PFSK-1 (cell line): Measurements from ENCODE around the gene WBP11.

Source experiments
- FOXP2 ChIP-seq: optimal IDR thresholded peaks from 2 replicates; pipeline ENCODE3; 2011; ENCODE audit warnings: borderline replicate concordance, control low read depth, inconsistent platforms; ENCODE audit not compliant: insufficient read depth; ENCODE audit errors: extremely low read length, extremely low read depth
- POLR2AphosphoS5 ChIP-seq: IDR thresholded peaks from 2 replicates; pipeline ENCODE4 v1.6.1; 2012; ENCODE audit warnings: low read depth, mild to moderate bottlenecking, control low read depth, low read length, moderate library complexity
- SIN3A ChIP-seq: IDR thresholded peaks from 2 replicates; pipeline ENCODE4 v1.6.1; 2012; ENCODE audit warnings: mild to moderate bottlenecking, low read length, moderate library complexity, borderline replicate concordance; ENCODE audit not compliant: insufficient read depth
- TAF1 ChIP-seq: IDR thresholded peaks from 2 replicates; pipeline ENCODE4 v1.6.1; 2012; ENCODE audit warnings: low read length, control low read depth, borderline replicate concordance; ENCODE audit not compliant: insufficient read depth
- TF ChIP-seq, protein P1 (sequence below), 2 experiments: IDR thresholded peaks; 2 replicates each; pipeline versions ENCODE4 v1.6.1 to v1.8.0; 2011 to 2012; ENCODE audit warnings: low read depth in 2 of 2, low read length in 2 of 2, control low read depth in 1 of 2, inconsistent platforms in 1 of 2, mild to moderate bottlenecking in 1 of 2, moderate library complexity in 1 of 2; ENCODE audit not compliant: insufficient read depth in 1 of 2

The WBP11 gene

GRCh38 chr12:14774074-14774905 lies 29.0 kb downstream of the WBP11 start:
- TF ChIP-seq POLR2AphosphoS5 (no peak), FOXP2 (no peak), SIN3A (no peak)

DNA sequence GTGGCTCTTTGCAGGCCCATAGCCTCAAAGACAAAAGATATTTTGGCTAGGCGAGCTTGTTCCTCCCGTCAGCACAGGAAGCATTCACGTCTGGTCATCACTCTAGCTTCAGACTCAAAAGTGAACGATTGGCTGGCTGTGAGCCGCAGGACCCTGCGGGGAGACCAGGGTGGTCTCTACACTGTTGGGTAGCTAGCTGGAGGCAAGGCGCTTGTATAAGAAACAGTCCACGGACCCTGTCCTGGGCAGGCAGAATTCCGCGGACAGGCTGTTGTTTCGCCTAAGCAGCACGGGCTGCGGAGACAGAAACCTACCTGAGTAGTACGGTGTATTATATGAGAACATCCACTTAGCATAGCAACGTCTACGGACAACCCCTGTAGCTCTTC lies 29.6 kb downstream of the WBP11 start:
- TF ChIP-seq FOXP2, result no peak
- TF ChIP-seq POLR2AphosphoS5, result no peak
- TF ChIP-seq SIN3A, result no peak
- TF ChIP-seq TAF1, result no peak
- TF ChIP-seq, protein P1, sequence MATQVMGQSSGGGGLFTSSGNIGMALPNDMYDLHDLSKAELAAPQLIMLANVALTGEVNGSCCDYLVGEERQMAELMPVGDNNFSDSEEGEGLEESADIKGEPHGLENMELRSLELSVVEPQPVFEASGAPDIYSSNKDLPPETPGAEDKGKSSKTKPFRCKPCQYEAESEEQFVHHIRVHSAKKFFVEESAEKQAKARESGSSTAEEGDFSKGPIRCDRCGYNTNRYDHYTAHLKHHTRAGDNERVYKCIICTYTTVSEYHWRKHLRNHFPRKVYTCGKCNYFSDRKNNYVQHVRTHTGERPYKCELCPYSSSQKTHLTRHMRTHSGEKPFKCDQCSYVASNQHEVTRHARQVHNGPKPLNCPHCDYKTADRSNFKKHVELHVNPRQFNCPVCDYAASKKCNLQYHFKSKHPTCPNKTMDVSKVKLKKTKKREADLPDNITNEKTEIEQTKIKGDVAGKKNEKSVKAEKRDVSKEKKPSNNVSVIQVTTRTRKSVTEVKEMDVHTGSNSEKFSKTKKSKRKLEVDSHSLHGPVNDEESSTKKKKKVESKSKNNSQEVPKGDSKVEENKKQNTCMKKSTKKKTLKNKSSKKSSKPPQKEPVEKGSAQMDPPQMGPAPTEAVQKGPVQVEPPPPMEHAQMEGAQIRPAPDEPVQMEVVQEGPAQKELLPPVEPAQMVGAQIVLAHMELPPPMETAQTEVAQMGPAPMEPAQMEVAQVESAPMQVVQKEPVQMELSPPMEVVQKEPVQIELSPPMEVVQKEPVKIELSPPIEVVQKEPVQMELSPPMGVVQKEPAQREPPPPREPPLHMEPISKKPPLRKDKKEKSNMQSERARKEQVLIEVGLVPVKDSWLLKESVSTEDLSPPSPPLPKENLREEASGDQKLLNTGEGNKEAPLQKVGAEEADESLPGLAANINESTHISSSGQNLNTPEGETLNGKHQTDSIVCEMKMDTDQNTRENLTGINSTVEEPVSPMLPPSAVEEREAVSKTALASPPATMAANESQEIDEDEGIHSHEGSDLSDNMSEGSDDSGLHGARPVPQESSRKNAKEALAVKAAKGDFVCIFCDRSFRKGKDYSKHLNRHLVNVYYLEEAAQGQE (IDR thresholded peaks at IDR 0.05; ENCODE audit: insufficient read depth in 1 of 2, low read depth in 2 of 2, low read length in 2 of 2), result no peak

- TF ChIP-seq SIN3A, result no peak
- no peak for TF ChIP-seq TAF1
- TF ChIP-seq, protein P1 (IDR thresholded peaks at IDR 0.05; ENCODE audit: insufficient read depth in 1 of 2, low read depth in 2 of 2, low read length in 2 of 2), result no peak
- no peak for TF ChIP-seq POLR2AphosphoS5
- no peak for TF ChIP-seq FOXP2
Measured at GRCh38 chr12:14772946-14773345, 30.3 kb downstream of the WBP11 start.

- TF ChIP-seq FOXP2 (no peak), TAF1 (no peak), SIN3A (no peak), POLR2AphosphoS5 (no peak)
- TF ChIP-seq, protein P1 (IDR thresholded peaks at IDR 0.05; ENCODE audit: insufficient read depth in 1 of 2, low read depth in 2 of 2, low read length in 2 of 2), result no peak
Measured at GRCh38 chr12:14771651-14772137, 31.6 kb downstream of the WBP11 start.

DNA sequence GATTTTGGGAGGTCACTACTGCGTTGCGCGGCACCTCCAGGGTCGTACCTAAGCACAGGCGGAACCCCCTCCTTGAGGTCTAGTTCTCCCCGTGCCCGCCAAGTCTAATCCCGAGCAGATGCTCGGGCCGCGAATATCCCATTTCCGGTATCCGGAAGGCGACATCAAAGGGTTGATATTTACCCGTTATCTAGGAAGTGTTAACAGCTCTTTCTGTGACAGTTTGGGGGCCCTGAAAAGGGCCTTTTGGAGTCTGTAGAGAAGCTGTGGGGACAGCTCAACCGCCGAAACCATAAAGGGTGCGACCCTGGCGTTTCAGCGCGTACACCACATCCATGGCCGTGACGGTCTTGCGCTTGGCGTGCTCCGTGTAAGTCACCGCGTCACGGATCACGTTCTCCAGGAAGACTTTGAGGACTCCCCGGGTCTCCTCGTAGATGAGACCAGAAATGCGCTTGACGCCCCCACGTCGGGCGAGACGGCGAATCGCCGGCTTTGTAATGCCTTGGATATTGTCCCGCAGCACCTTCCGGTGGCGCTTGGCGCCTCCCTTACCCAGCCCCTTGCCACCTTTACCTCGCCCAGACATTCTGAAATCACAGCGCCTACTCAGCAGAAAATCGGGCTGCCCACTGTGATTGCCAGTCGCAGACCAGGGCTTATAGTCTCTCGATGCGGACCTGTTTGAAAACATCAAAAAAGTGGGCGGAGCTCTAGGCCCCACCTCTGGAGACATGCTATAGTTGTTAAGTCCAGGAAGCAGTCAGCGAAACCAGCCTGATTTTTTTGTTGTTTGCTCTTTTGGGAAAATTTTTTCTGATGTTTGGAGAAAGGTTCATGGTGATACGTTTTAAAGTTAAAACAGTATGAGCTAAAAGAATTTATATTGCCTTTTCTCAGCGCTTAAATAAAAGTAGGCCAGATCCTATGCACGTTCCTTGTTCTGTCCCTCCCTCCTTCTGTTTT lies 32.5 kb downstream of the WBP11 start:
- TF ChIP-seq SIN3A (no peak), FOXP2 (no peak), POLR2AphosphoS5 (no peak), TAF1 (no peak)
- TF ChIP-seq, protein P1 (IDR thresholded peaks at IDR 0.05; ENCODE audit: insufficient read depth in 1 of 2, low read depth in 2 of 2, low read length in 2 of 2), result no peak
